ENCODE measurements around the gene B4GAT1. TPM values are rescaled to one million over a fixed set of nuclear protein-coding genes. Genes with fewer than 3 reads are reported as not detected.
A peak's percentile ranks its signal among the peaks of the same experiment; 100 is the strongest.

B4GAT1 gene
- total and polyA plus RNA-seq, 10 of the 15 experiments (the other 5 are each of a cell fraction or from before 2014, with no cell fraction given): 0.55 to 11.1 (median 4.3) TPM

GRCh38 chr11:66328302-66329144 is 18.9 kb downstream of the B4GAT1 start (continued):
- TF ChIP-seq, protein P1, sequence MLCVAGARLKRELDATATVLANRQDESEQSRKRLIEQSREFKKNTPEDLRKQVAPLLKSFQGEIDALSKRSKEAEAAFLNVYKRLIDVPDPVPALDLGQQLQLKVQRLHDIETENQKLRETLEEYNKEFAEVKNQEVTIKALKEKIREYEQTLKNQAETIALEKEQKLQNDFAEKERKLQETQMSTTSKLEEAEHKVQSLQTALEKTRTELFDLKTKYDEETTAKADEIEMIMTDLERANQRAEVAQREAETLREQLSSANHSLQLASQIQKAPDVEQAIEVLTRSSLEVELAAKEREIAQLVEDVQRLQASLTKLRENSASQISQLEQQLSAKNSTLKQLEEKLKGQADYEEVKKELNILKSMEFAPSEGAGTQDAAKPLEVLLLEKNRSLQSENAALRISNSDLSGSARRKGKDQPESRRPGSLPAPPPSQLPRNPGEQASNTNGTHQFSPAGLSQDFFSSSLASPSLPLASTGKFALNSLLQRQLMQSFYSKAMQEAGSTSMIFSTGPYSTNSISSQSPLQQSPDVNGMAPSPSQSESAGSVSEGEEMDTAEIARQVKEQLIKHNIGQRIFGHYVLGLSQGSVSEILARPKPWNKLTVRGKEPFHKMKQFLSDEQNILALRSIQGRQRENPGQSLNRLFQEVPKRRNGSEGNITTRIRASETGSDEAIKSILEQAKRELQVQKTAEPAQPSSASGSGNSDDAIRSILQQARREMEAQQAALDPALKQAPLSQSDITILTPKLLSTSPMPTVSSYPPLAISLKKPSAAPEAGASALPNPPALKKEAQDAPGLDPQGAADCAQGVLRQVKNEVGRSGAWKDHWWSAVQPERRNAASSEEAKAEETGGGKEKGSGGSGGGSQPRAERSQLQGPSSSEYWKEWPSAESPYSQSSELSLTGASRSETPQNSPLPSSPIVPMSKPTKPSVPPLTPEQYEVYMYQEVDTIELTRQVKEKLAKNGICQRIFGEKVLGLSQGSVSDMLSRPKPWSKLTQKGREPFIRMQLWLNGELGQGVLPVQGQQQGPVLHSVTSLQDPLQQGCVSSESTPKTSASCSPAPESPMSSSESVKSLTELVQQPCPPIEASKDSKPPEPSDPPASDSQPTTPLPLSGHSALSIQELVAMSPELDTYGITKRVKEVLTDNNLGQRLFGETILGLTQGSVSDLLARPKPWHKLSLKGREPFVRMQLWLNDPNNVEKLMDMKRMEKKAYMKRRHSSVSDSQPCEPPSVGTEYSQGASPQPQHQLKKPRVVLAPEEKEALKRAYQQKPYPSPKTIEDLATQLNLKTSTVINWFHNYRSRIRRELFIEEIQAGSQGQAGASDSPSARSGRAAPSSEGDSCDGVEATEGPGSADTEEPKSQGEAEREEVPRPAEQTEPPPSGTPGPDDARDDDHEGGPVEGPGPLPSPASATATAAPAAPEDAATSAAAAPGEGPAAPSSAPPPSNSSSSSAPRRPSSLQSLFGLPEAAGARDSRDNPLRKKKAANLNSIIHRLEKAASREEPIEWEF (IDR thresholded peaks at IDR 0.05; ENCODE audit: insufficient replicate concordance, low read depth, low read length): no peak
- TF ChIP-seq, protein P2, sequence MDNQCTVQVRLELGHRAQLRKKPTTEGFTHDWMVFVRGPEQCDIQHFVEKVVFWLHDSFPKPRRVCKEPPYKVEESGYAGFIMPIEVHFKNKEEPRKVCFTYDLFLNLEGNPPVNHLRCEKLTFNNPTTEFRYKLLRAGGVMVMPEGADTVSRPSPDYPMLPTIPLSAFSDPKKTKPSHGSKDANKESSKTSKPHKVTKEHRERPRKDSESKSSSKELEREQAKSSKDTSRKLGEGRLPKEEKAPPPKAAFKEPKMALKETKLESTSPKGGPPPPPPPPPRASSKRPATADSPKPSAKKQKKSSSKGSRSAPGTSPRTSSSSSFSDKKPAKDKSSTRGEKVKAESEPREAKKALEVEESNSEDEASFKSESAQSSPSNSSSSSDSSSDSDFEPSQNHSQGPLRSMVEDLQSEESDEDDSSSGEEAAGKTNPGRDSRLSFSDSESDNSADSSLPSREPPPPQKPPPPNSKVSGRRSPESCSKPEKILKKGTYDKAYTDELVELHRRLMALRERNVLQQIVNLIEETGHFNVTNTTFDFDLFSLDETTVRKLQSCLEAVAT (IDR thresholded peaks at IDR 0.05): 0 out of 2 replicates have a peak, but pooled peaks have one; percentile 23
- TF ChIP-seq E2F4 (IDR thresholded peaks at IDR 0.05; ENCODE audit: low read depth, low read length) (no peak), RCOR1 (conservative IDR thresholded peaks at IDR 0.05; ENCODE audit: low read depth, low read length) (no peak), KAT2A (conservative IDR thresholded peaks at IDR 0.05; ENCODE audit: control insufficient read depth, low read depth, low read length) (no peak), LARP7 (IDR thresholded peaks at IDR 0.05) (peak; percentile 79), WRNIP1 (IDR thresholded peaks at IDR 0.05; ENCODE audit: borderline replicate concordance, low read depth, low read length) (no peak), NRF1 (conservative IDR thresholded peaks at IDR 0.05; ENCODE audit: low read depth, low read length) (no peak), SREBF2 (IDR thresholded peaks at IDR 0.05; ENCODE audit: low read length) (no peak), ESRRA (IDR thresholded peaks at IDR 0.05; ENCODE audit: low read length) (no peak), MTA3 (IDR thresholded peaks at IDR 0.05; ENCODE audit: borderline replicate concordance, low read length) (no peak), RUNX3 (IDR thresholded peaks at IDR 0.05; ENCODE audit: low read length) (no peak), YY1 (IDR thresholded peaks at IDR 0.05; ENCODE audit: low read depth, low read length) (peak; percentile 82), CHD1 (IDR thresholded peaks at IDR 0.05; ENCODE audit: low read depth, low read length) (no peak)
